ENCODE measurements around the gene KCTD13.
"Not testable (repeated sequence)": the region's sequence is repeated elsewhere in the genome, so short reads cannot be mapped to it uniquely, and the experiment has no call there.

KCTD13 gene

GRCh38 chr16:29943846-29944799, 18.1 kb upstream of the KCTD13 start:
- DNase-seq = peak; percentile 99

- no peak for DNase-seq
Measured at GRCh38 chr16:29940656-29941055, 14.6 kb upstream of the KCTD13 start.

GRCh38 chr16:29931750-29932149, 5.7 kb upstream of the KCTD13 start:
- DNase-seq = not testable (repeated sequence)

GRCh38 chr16:29927070-29927905, 1.3 kb upstream of the KCTD13 start:
- DNase-seq = no peak

GRCh38 chr16:29926711-29927052, 656 bp upstream of the KCTD13 start:
- peak; percentile 59 for DNase-seq

GRCh38 chr16:29925105-29925756, 795 bp downstream of the KCTD13 start:
- DNase-seq = peak; percentile 55

GRCh38 chr16:29922986-29923501, 3.0 kb downstream of the KCTD13 start:
- no peak for DNase-seq

- DNase-seq = no peak
Measured at GRCh38 chr16:29922326-29922725, 3.7 kb downstream of the KCTD13 start.

- no peak for DNase-seq
Measured at GRCh38 chr16:29921034-29921385, 5.0 kb downstream of the KCTD13 start.

- no peak for DNase-seq
Measured at GRCh38 chr16:29920288-29921033, 5.6 kb downstream of the KCTD13 start.

GRCh38 chr16:29916979-29917378, 9.0 kb downstream of the KCTD13 start:
- no peak for DNase-seq

- no peak for DNase-seq
Measured at GRCh38 chr16:29915590-29916247, 10.3 kb downstream of the KCTD13 start.

GRCh38 chr16:29913514-29913913, 12.5 kb downstream of the KCTD13 start:
- DNase-seq = no peak

GRCh38 chr16:29912087-29912486, 13.9 kb downstream of the KCTD13 start:
- no peak for DNase-seq

- no peak for DNase-seq
Measured at GRCh38 chr16:29911676-29912010, 14.4 kb downstream of the KCTD13 start.

- DNase-seq = no peak
Measured at GRCh38 chr16:29910819-29911675, 15.0 kb downstream of the KCTD13 start.

GRCh38 chr16:29909851-29910250, 16.2 kb downstream of the KCTD13 start:
- DNase-seq = not testable (repeated sequence)

GRCh38 chr16:29909391-29909790, 16.6 kb downstream of the KCTD13 start:
- no peak for DNase-seq

GRCh38 chr16:29908719-29909220, 17.3 kb downstream of the KCTD13 start:
- DNase-seq = no peak

GRCh38 chr16:29907973-29908372, 18.1 kb downstream of the KCTD13 start:
- DNase-seq = no peak
